ENCODE data around the gene MYO10. TPM values are rescaled to one million over a fixed set of nuclear protein-coding genes. Genes with fewer than 3 reads are reported as not detected.

MYO10 gene
- total RNA-seq, 3 donors from 2014 or later, result 8.6 to 22.6 (median 21.2) TPM

DNA sequence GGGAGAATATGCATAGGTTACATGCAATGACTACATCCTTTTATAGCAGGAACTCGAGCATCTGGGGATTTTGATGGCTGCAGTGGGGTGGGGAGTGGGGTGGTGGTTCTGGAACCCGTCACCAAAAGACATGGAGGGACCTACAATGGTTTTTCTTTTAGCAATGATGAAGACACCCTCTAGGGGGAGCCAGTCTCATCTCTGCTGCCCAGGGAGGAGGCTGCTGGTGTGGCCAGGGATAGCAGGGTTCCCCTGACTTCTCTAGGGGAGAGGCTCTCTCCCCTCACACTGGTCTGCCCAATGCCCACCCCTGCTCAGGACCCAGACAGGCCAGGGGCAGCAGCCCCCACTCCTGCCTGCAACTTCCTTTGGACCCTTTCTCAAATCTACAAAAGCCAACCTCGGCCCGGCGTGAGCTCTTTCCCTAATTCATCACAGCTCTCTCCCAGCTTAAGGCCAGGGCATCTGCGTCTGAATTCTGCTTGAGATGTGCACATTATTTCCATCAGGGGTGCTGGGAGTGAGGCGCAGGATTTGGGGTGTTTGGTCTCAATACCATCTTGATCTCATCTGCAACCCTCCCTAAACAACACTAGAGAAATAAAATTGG lies 245.7 kb downstream of the MYO10 start:
- no peak for DNase-seq (ENCODE audit: low spot score in 2 of 2)
- H3K4me3 ChIP-seq, result no peak overlapping the region
- no peaks in the 10 kb centered on the region for H3K4me1 ChIP-seq
- H3K27ac ChIP-seq, result no peak overlapping the region
- no peak for TF ChIP-seq POLR2AphosphoS5 (IDR thresholded peaks at IDR 0.05)
- TF ChIP-seq, protein P1, sequence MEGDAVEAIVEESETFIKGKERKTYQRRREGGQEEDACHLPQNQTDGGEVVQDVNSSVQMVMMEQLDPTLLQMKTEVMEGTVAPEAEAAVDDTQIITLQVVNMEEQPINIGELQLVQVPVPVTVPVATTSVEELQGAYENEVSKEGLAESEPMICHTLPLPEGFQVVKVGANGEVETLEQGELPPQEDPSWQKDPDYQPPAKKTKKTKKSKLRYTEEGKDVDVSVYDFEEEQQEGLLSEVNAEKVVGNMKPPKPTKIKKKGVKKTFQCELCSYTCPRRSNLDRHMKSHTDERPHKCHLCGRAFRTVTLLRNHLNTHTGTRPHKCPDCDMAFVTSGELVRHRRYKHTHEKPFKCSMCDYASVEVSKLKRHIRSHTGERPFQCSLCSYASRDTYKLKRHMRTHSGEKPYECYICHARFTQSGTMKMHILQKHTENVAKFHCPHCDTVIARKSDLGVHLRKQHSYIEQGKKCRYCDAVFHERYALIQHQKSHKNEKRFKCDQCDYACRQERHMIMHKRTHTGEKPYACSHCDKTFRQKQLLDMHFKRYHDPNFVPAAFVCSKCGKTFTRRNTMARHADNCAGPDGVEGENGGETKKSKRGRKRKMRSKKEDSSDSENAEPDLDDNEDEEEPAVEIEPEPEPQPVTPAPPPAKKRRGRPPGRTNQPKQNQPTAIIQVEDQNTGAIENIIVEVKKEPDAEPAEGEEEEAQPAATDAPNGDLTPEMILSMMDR (IDR thresholded peaks at IDR 0.05), result peak in 2 of 3 donors; percentile 44 to 59
- H3K9me3 ChIP-seq, result no peaks in the 10 kb centered on the region
- H3K27me3 ChIP-seq, result no peaks in the 10 kb centered on the region
- intact Hi-C loops (cut with DNase I; ENCODE audit: low total_unique reads), result no loop called here
- no peaks in the 10 kb centered on the region for H3K36me3 ChIP-seq

DNA sequence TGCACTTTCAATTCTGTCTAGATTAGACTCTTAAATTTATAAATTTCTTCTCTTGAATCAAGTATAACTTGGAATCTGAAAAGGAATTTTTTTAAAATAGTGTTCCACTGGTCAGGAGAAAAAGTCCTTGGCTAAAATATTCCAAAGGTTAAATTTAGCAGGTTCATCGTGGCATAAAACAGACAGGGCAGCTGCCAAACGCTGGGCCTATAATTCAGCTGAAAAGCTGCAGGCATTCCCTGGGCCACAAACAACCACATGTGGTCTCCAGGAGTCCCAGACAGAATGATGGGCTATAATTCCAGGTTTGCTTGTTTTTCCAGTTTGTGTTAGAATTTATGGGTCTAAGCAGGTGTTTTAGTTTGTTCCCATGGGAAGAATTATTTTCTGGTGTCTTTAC lies 248.2 kb downstream of the MYO10 start:
- intact Hi-C loops (cut with DNase I; ENCODE audit: low total_unique reads), result loop anchor here (10.0 kb wide), 1 partner anchor 437 kb away; no protein-coding TSS in a partner anchor
- no peak for DNase-seq (ENCODE audit: low spot score in 2 of 2)
- no peaks in the 10 kb centered on the region for H3K9me3 ChIP-seq
- H3K36me3 ChIP-seq, result no peaks in the 10 kb centered on the region
- H3K4me3 ChIP-seq, result no peak overlapping the region
- H3K4me1 ChIP-seq, result no peaks in the 10 kb centered on the region
- no peak overlapping the region for H3K27ac ChIP-seq
- TF ChIP-seq, protein P1 (IDR thresholded peaks at IDR 0.05), result no peak
- no peak for TF ChIP-seq POLR2AphosphoS5 (IDR thresholded peaks at IDR 0.05)
- TF ChIP-seq POLR2A (IDR thresholded peaks at IDR 0.05), result no peak
- no peaks in the 10 kb centered on the region for H3K27me3 ChIP-seq

DNA sequence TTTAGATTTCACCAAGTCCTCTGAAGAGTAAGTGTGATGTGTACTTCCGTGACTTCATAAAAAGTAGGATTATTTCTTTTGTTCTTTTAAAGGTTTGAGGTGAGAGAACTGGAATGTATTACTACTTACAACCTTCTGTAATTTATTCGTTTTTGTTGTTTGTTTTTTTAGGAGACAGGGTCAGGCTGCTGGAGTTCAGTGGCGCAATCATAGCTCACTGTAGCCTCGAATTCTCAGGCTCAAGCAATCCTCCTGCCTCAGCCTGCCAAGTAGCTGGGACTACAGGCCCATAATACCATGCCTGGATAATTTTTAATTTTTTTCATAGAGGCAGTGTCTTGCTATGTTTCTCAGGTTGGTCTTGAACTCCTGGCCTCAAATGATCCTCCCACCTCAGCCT lies 251.0 kb downstream of the MYO10 start:
- H3K36me3 ChIP-seq, result no peaks in the 10 kb centered on the region
- H3K27me3 ChIP-seq, result no peaks in the 10 kb centered on the region
- no peak overlapping the region for H3K27ac ChIP-seq
- H3K4me3 ChIP-seq, result no peak overlapping the region
- no peak for DNase-seq (ENCODE audit: low spot score in 2 of 2)
- intact Hi-C loops (cut with DNase I; ENCODE audit: low total_unique reads), result loop anchor here (10.0 kb wide), 1 partner anchor 440 kb away; no protein-coding TSS in a partner anchor
- H3K4me1 ChIP-seq, result no peaks in the 10 kb centered on the region
- H3K9me3 ChIP-seq, result no peaks in the 10 kb centered on the region
- TF ChIP-seq, protein P1 (IDR thresholded peaks at IDR 0.05), result no peak
- TF ChIP-seq POLR2A (IDR thresholded peaks at IDR 0.05) (no peak), POLR2AphosphoS5 (IDR thresholded peaks at IDR 0.05) (no peak)

DNA sequence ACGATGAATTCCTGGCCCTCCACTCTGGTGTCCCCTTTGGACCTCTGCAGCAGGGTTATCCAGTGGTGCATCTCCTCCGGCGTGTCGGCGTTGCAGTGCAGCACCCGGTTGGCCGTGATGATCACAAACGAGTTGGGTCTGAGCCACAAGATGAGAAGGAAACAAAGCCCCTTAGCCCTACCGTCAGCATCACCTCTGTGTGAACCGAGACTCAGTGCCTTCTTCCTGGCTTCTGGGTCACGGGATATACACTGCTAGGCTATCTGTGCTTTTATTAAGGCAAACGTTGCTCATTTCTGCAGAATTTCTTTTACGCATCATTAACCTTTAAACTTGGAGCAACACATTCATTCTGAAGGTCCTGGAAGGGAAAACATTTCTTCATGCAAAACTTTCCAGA lies 254.2 kb downstream of the MYO10 start:
- no peak overlapping the region for H3K4me3 ChIP-seq
- TF ChIP-seq POLR2A (IDR thresholded peaks at IDR 0.05) (no peak), POLR2AphosphoS5 (IDR thresholded peaks at IDR 0.05) (no peak)
- TF ChIP-seq, protein P1 (IDR thresholded peaks at IDR 0.05), result no peak
- H3K27me3 ChIP-seq, result no peaks in the 10 kb centered on the region
- DNase-seq (ENCODE audit: low spot score in 2 of 2), result no peak
- H3K36me3 ChIP-seq, result no peaks in the 10 kb centered on the region
- no peaks in the 10 kb centered on the region for H3K4me1 ChIP-seq
- H3K9me3 ChIP-seq, result no peaks in the 10 kb centered on the region
- H3K27ac ChIP-seq, result no peak overlapping the region
- intact Hi-C loops (cut with DNase I; ENCODE audit: low total_unique reads), result loop anchor here (10.0 kb wide), 1 partner anchor 443 kb away; no protein-coding TSS in a partner anchor

DNA sequence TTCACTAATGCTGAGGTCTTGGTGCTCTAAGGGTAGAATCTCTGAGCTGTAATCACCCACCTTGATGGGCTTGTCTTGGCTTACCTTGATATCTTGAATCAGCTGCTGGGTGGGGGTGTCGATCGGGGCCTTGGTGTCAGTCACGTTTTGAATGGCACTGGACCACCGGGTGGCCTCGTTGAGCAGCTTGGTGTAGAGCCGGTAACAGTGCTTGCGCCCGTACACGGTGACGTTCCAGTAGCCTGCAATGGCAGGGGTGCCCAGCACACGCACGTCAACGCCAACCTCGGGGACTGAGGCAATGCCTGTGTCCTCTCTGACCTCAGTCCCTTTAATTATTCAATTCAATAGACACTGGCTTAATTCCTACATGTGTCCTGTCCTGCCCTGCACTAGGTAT lies 256.2 kb downstream of the MYO10 start:
- Histone ChIP-seq H3K4me3 (no peak overlapping the region), H3K27me3 (no peaks in the 10 kb centered on the region), H3K36me3 (no peaks in the 10 kb centered on the region), H3K4me1 (no peaks in the 10 kb centered on the region), H3K27ac (no peak overlapping the region), H3K9me3 (no peaks in the 10 kb centered on the region)
- no peak for TF ChIP-seq POLR2A (IDR thresholded peaks at IDR 0.05)
- no peak for TF ChIP-seq POLR2AphosphoS5 (IDR thresholded peaks at IDR 0.05)
- intact Hi-C loops (cut with DNase I; ENCODE audit: low total_unique reads), result loop anchor here (10.0 kb wide), 1 partner anchor 445 kb away; no protein-coding TSS in a partner anchor
- DNase-seq (ENCODE audit: low spot score in 2 of 2), result no peak

All from breast epithelium (tissue), 4 donors.